Stimulated activated CD8-positive, alpha-beta memory T cell treated with anti-CD3 and anti-CD28 coated beads, Interleukin-4, amount 100 ng/mL, for 24 hours (primary cell): ENCODE results near the gene CNTN4.

Experiments used
- DNase-seq: peaks from one replicate; pipeline ENCODE4 v3.0.0-alpha.2; 2020; ENCODE audit warnings: low read depth

CNTN4 gene

DNA sequence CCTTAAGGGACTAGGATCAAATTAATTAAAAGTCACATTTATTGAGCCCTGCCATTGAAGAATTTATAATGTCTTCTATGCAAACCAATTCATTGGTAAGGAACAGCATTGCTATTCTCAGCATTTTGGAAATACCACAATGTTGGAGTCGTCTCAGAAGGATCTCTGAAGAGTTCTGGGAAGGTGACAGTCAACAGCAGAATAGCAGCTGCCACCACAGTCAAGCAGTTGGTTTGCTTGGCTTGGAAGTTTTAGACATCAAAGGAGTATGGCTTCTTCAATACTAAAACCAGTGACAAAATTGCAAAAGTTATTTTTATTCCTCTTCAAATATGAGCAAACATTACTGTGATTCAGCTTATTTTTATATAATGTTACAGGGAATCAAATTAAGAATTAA lies 167.9 kb downstream of the CNTN4 start:
- no peak for DNase-seq

DNA sequence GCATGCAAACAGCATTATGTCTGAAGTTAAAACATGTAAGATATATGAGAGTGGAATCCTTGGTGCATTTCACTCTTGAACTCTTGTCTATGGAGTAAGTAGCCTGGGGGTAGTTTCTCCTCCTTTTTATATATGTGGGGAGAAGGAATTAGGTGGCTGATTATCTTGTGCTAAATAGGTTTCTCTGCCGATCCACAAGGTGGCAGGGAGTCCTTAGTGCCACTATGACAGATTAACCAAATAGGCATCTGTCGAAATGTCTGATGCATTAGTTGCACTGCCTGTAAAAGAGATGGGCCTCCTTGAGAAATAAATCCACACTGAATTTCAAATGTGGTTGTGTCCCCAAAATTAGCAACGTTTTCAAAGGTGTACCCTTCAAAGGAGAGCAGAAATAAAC lies 170.1 kb downstream of the CNTN4 start:
- DNase-seq, result no peak

DNA sequence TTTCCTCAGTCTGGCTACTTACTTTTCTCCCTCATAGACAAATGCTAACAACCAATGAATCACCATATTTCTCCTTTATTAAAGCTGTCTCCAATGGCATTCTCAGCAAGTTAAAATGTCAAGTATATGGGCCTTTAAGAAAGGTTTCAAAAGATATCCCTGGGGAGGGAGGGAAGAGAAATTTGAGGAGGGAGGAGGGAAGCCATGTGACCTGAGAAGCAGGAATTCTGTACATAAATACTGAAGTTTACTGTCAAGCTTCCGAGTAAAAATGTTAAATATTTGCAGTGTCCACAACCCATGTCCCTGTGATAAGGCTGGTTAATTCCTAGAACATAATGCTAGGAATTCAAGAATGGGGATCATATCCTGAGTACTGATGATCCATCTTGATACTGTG lies 175.9 kb downstream of the CNTN4 start:
- no peak for DNase-seq

DNA sequence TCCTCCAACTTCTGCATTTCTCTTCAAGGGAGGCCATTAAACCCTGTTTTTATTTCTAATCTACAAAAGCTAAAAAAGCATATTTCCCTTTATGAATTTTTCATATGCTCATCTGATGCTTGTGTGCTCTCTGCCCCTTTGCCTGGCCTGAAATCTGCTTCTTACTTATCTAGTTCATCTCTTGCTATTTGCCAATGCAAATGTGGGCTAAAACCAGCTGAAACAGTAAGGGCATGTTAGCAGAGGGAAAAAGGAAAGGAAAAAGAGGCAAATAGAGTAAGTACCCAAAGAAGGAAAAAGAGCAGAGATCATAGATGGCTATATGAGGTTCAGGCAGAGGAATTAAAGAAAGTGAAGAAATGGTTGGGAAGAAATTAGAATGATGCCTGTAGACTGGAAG lies 185.2 kb downstream of the CNTN4 start:
- DNase-seq, result no peak

DNA sequence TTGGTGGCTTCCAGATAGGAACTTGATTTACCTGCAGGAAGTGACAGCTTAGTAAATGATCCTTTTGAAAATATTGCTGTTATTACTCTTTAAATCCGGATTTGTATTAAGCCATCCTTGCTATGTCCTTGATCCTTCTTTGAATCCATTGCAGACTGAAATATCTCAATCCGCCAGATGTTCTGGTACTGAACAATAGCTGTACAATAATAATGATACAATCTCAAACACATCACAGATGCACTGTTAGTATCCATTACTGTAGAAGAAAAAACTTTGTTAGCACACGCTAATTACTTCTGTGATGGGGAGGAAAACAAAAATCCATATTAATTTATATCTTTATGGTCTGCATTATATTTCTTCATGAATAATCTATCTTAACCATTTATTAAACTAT lies 202.3 kb downstream of the CNTN4 start:
- DNase-seq, result no peak

DNA sequence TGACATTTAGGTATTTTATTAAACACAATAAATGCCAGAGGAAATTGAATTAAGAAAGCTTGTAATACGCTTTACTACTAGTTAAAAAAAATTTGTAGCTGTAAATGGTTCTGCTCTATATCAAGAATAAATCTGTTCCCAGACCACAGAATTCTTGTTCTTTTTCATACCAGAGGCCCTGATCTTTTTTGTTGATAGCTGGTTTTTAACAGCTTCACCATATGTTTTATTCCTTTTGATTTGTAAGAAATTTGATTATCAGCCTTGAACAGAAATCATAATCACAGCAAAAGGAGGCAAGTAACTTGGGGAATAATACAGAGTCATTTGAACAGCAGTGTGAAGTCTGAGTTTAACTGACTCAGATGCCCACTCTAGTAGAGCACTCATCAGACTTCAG lies 202.7 kb downstream of the CNTN4 start:
- DNase-seq, result no peak

DNA sequence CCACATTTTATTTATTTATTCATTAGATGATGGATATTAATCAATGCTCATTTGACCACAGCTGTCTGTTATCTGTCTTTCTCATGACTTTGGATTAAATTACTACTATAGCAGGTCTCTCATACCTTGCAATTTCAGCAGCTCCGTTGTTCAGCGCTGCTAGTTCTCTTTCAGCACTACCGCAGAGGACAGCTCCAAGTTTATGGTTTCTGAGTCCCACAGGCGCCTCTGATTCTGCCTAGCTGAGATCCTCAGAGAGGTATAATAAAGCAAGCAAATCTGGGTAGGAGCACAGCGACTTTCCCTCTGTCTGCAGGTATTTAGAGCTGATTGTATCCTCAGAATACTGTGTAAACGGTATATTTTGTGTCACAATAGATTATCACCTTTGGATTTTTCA lies 204.9 kb downstream of the CNTN4 start:
- no peak for DNase-seq

DNA sequence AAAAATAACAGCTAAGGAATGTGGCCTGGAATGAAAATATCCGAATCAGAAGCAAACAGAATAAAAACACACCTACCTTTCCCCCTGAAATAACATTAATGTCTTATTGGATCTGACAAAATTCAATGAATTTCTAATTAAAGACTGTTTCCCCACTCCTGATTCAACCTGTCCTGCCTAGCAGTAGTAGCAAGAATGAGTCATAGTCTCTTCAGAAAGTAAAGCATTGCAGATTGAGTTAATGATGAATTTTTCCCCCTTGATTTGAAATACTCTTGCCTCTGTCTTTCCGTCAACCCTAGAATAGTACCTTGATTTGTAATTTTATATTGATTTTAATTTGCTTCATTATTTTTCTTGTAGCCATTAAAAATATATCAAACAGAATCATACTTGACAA lies 212.4 kb downstream of the CNTN4 start:
- DNase-seq, result no peak

DNA sequence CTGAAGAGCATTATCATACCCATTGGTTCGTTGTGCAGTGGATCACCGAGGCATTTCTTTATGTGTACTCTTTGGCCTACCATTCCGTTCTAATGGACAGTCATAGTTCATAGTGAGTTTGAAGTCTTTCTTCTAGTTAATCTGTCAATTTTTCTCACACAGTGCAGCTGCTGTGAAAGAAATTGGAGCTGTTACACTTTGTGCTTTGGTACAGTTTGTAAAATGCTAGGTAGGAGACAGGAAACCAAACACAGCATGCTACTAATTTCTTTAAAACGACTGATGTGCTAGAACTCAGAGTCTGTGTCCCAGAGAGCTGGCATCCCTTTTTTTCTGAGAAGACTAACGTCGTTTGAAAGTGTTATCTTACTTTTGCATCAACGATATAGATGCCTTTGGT lies 218.9 kb downstream of the CNTN4 start:
- no peak for DNase-seq

DNA sequence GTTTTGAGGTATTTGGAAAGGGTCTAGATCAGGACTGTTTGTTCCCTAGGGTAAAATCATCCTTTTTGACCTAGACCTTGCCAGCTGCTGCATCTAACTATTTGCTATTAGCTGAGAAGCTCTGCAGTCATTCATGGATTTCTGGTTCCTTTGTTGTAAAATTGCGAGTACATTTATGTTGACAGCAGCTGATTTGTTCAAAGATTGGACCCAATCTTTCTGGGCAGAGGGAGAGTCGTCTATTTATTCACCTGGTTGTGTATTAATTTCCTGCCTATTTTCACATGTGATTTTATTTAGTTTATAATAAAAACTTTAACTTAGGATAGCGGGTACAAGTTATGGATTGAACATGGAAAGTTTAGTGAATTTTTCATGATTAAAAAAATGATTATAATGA lies 236.3 kb downstream of the CNTN4 start:
- DNase-seq, result no peak

DNA sequence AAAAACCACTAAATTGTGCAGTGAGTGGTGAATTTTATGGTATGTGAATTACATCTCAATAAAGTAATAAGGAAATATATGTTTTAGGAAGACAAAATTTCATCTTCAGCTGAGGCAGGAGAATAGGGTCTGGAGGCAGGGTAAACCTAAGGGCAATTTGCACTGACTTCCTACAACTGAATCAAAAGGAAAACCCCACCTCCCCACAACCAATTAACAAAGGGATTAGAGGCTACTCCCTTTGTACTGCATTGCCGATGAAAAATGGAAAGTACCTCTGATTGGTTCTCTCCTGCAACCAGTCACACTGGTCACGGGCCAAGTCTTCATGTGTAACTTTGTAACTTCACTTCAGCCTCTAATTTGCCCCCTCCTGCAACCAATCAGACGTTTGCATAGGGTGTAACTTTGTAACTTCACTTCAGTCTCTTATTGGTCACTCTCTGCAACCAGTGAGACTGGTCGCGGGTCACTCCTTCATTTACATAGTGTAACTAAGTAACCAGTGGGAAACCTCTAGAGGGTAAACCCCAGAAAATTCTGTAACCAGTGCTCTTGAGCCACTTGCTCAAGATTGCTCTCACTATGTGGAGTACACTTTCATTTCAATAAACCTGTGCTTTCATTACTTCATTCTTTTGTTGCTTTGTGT lies 244.5 kb downstream of the CNTN4 start:
- DNase-seq, result no peak

DNA sequence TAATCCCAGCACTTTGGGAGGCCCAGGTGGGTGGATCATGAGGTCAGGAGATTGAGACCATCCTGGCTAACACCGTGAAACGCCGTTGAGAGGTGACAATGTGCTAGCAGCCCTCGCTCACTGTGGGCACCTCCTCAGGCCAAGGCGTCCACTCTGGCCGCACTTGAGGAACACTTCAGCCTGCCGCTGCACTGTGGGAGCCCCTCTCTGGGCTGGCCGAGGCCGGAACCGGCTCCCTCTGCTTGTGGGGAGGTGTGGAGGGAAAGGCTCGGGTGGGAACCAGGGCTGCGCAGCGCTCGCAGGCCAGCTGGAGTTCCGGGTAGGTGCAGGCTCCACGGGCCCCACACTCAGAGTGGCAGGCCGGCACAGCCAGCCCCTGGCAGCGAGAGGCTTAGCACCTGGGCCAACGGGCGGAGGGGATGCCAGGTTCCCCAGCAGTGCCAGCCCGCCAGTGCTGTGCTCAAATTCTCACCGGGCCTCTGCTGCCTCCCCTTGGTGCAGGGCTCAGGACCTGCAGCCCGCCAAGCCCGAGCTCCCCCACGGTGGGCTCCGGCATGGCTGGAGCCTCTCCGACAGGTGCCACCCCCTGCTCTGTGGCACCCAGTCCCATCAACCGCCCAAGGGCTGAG lies 253.6 kb downstream of the CNTN4 start:
- DNase-seq, result no peak

DNA sequence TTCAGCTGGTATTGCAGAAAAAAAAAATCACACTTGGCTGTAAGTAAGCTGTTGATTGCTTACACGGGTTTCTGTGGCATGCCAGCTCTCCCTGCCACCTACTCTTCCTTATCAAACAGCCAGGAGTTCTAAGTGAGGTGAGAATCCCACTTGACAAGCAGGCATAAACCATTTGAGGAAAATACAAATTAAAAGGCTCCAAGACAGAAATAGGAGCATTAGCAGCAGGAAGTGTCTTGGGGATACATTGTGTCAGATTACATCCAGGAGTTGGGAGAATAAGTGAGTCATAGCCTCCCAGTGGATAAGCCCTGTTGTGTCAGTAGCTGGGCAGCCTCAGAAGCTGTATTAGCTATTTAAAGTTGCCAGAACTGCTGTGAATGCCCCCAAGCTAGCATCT lies 256.0 kb downstream of the CNTN4 start:
- DNase-seq, result no peak

DNA sequence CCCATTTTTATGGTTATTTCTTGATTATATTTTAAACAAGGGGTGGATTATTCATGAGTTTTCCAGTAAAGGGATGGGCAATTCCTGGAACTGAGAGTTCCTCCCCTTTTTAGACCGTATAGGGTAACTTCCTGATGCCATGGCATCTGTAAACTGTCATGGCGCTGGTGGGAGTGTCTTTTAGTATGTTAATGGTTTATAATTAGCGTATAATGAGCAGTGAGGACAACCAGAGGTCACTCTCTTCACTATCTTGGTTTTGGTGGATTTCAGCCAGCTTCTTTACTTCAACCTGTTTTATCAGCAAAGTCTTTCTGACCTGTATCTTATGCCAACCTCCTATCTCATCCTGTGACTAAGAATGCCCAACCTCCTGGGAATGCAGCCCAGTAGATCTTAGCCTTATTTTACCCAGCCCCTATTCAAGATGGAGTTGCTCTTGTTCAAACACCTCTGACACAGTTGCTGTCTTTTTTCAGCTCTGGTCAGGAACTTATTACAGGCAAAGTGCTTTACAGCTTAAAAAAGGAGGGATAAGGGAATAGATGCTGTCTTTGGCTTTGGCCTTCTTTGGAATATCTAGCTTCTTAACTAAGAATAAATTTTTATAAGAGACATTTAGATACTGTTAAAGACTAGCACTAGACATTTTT lies 257.8 kb downstream of the CNTN4 start:
- no peak for DNase-seq

DNA sequence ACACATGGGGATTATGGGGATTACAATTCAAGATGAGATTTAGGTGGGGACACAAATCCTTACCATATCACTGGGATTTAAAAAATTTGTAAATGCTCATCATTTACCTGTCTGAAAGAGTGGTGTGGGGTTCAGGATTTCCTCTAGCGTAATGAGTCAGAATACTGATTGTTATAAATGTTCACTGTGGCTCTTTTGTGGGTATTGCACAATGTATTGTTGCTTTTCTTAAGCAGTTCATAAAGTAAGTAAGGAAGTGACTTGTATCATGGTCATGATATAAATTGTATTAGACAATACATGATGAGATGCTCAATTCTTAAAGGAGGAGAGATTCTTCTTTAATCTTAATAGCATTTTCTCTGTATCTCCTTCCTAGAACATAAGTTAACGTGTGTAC lies 262.1 kb downstream of the CNTN4 start:
- no peak for DNase-seq

DNA sequence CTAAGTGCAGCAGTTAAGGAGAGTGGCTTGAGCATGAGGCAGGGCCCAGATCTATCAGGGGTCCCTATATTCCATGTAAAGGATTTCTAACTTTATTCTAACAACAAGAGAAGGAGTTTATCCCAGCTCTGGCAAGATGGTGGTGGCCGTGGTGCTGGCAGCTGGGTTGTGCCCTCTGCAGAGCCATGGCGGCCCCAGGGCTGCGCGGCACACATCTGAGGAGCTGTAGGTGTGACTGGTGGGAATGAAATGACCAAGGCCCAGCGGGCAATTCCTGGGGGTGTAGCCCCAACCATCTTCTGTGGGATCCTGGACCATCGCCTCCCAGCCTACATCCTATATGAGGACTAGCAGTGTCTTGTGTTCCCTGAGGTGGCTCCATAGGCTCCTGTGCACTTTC lies 263.5 kb downstream of the CNTN4 start:
- no peak for DNase-seq

DNA sequence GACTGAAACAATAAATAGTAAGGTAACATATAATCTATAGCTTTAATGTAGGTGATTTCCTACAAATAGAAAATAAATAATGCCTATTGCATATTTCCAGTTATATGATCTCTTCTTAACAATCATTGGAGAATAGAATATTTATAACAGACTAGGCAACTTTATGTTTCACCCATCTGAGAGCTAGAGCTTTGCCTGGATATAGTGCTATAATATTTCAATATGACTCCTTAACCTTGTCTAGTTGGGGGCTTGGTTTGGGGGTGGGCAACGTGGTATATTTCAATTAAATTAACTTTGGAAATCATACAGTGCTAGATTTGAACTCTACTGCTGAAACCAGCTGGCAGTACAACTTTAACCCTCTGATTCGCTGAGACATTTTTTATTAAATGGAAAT lies 265.2 kb downstream of the CNTN4 start:
- DNase-seq, result no peak

DNA sequence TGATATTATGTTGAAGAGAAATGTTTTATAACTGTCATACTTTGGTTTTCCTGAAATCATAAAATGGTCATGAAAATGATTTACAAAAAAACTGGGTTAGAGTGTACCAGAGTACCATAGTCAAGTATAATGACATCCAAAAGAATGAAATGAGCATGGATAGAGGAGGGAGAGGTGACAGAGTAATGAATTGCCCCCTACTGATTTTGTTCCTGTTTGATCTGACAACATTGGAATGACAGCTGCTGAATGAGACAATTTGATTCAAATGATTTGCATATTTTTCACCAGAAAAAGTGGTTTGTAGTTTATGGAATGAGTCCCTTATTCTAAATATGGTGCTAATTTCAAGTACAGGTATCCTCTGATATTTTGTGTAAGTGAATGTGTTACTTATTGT lies 271.7 kb downstream of the CNTN4 start:
- DNase-seq, result no peak

DNA sequence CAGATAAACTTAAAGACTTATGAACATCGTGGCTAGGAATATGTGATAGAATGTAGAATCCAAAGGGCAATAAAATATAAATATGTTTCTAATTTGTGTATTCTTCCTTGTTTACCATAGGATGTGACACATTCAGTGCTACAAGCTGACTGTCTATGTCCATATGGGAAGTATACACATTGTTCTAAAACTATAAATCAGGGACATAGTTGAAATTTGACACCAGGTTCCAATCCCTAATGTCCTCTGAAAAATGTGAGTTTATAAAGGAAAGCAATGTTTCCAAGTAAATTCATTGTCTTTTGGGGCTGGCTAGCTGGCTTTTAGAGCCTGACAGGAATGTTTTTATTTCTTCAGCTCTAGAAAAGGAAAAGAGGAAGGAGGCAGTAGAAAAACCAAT lies 273.6 kb downstream of the CNTN4 start:
- DNase-seq, result no peak

DNA sequence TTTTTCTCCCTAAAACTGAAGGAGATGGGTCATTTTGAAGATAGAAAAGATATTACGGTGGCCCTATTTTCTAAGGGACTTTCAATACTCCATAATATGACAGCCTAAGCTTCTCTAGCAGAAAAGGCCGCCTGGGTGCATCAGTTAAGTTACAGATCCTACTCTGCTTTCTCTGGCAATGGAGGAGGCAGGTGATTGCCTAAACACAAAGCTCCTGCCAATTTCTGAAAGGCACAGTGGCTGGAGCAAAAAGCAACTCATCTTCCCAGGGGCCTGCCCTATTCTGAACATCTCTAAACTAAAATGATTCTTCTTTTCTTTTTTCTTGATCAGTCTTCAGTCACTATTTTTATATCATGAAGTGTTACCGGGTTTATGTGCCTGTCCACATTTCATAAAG lies 276.7 kb downstream of the CNTN4 start:
- no peak for DNase-seq

DNA sequence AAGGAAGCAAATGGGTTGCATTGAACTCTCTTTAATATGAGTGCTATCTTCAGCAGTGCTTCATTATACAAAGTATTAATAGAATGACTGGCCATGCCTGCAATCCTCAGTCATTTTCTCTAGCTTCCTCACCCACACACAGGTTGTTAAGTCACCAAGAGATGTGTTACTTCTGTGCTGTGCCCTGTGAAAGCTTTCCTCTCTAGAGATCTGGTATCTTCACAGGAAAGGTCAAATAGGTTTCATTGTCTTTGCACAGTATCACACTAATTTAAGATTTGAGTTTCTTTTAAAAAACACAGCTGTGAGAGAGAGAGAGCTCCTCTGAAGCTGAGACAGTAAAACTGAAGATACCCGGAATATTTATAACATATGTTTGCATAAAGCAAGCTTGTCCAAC lies 278.6 kb downstream of the CNTN4 start:
- no peak for DNase-seq

DNA sequence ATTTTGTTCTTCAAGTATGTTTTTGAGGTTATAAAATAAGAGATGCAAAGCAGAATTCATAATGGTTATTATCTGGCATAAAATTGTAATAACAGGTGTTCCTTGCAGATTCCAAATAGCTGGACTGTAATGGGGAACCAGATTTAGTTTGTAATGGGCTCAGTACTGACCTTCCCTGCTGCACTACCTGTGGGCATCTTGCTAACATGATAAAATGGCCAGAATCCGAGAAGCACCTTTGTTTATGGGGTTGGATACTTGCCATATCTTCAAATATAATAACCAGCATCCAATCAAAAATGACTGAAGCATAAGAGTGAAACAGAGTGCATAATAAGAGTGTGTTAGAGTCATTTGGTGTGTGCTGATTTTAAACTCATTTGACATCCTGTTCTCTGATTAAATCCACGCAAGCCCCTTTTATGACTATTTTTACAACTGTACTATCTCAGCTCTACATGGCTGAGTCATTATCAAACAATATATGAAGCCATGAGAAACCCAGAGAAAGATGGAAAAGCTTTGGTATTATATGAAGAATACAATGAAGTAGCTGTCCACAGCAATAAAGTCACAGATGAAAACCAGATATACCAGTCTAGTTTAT lies 292.4 kb downstream of the CNTN4 start:
- DNase-seq, result no peak

DNA sequence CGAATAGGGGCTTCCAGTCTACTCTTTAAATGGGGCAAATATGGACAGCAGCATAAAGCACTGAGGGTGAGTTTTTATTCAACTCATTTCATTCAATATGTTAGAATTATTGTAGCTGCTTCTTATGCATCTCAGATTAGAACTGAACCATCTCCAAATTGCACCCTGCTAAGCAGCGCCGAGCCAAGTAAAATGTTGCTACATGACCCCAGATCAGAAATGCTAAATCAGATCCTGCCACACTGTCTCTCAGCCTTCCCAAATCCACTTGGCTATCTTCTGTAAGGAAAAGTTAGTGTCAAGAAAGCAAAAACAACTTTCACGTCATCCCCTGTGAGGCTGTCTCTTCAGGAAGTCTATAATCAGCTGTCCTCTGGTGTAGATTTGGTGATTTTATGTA lies 293.2 kb downstream of the CNTN4 start:
- no peak for DNase-seq

DNA sequence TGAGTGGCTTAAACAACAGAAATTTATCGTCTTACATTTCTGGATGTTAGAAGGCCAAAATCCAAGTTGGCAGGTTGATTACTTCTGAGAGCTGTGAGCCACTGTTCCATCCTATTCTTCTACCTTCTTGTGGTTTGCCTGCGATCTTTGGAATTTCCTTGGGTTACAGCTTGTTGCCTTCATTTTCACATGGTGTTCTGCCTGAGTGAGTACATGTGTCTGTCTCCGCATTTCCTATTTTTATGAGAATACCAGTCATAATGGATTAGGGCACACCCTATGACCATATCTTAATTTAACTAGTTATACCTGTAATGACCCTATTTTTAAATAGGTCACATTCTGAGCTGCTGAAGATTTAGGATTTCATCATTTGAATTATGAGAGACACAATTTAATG lies 294.3 kb downstream of the CNTN4 start:
- DNase-seq, result no peak
